Spleen (tissue), 7 donors: Measurements from ENCODE around the gene PEAK1.

Source experiments
- CTCF ChIP-seq, 11 experiments: fragments of 200-600 bp in 7 of 11; fragments of 450-650 bp in 4 of 11; sonication (generic) in 4 of 11; IDR thresholded peaks in 8 of 11; conservative IDR thresholded peaks in 3 of 11; 1 replicate in 7 of 11; 2 replicates in 4 of 11; pipeline versions ENCODE4 v1.4.0 to v1.8.0; 2016 to 2021; ENCODE audit warnings: antibody characterized with exemption in 11 of 11, inconsistent platforms in 4 of 11, mild to moderate bottlenecking in 1 of 11
- POLR2AphosphoS5 ChIP-seq, 3 donors: sonication (generic); formaldehyde crosslinking; IDR thresholded peaks; one replicate each; pipeline ENCODE4 v1.5.1; 2017; ENCODE audit warnings: antibody characterized with exemption in 3 of 3
- donor health status: DM: no; HTN: no; CAD: no; lungs with moderate emphysema.
- donor health status: DM: no; HTN: no; CAD: no.
- donor health status: DM: no; HTN: no; CAD: no.

GRCh38 chr15:77356305-77356704 lies 63.6 kb downstream of the PEAK1 start:
- TF ChIP-seq CTCF (IDR thresholded peaks at IDR 0.05 in 8 of 11, conservative IDR thresholded peaks at IDR 0.05 in 3 of 11) (no peak), POLR2AphosphoS5 (IDR thresholded peaks at IDR 0.05) (no peak)
